CD4-positive, alpha-beta memory T cell (primary cell): ENCODE data around the gene RB1. TPM values are rescaled to one million over a fixed set of nuclear protein-coding genes. Genes with fewer than 3 reads are reported as not detected.
"Not testable (repeated sequence)": the region's sequence is repeated elsewhere in the genome, so short reads cannot be mapped to it uniquely, and the experiment has no call there.

ENCODE experiments used
- CTCF ChIA-PET: fragments of 350-600 bp; sonication (Branson Sonifier 250); formaldehyde crosslinking; loops from one replicate; lab custom pipeline; 2021; ENCODE audit warnings: inconsistent platforms; ENCODE audit not compliant: partially characterized antibody; lab: Charles Lee
- POLR2A ChIA-PET: fragments of 350-600 bp; sonication (Branson Sonifier 250); formaldehyde crosslinking; loops from one replicate; lab custom pipeline; 2021; ENCODE audit not compliant: partially characterized antibody; lab: Charles Lee
- DNase-seq, 5 donors: peaks; one replicate each; pipeline versions ENCODE4 v3.0.0 to v3.0.0-alpha.2; 2020 to 2022; ENCODE audit warnings: mixed read lengths in 1 of 5
- H3K27ac ChIP-seq: one replicate; pipeline ENCODE4 v1.7.0; 2013; ENCODE audit warnings: low read depth, low read length
- H3K27me3 ChIP-seq: 2 replicates; pipeline ENCODE4 v1.7.0; 2013; ENCODE audit warnings: mild to moderate bottlenecking, low read length, moderate library complexity; ENCODE audit not compliant: insufficient read depth
- H3K36me3 ChIP-seq: 2 replicates; pipeline ENCODE4 v1.7.0; 2013; ENCODE audit warnings: mild to moderate bottlenecking, low read length, moderate library complexity; ENCODE audit not compliant: insufficient read depth
- H3K4me1 ChIP-seq: 2 replicates; pipeline ENCODE4 v1.7.0; 2013; ENCODE audit warnings: mild to moderate bottlenecking, low read length, moderate library complexity; ENCODE audit not compliant: insufficient read depth
- H3K4me3 ChIP-seq, 2 donors: one replicate each; pipeline ENCODE4 v1.7.0; 2013; ENCODE audit warnings: low read length in 2 of 2, mild to moderate bottlenecking in 1 of 2
- H3K9me3 ChIP-seq, 2 donors: one replicate each; pipeline ENCODE4 v1.7.0; 2013; ENCODE audit warnings: low read length in 2 of 2, control low read depth in 1 of 2; ENCODE audit not compliant: control insufficient read depth in 1 of 2
- H3K27ac Mint-ChIP-seq, 7 donors: one replicate each; pipeline ENCODE4 v1.8.0; 2020 to 2021; ENCODE audit warnings: mixed read lengths in 7 of 7, mild to moderate bottlenecking in 6 of 7, inconsistent platforms in 3 of 7, moderate library complexity in 3 of 7
- H3K27me3 Mint-ChIP-seq, 2 donors: one replicate each; pipeline ENCODE4 v1.8.0; 2020 to 2021; ENCODE audit warnings: mixed read lengths in 2 of 2
- H3K36me3 Mint-ChIP-seq, 2 donors: one replicate each; pipeline ENCODE4 v1.8.0; 2020 to 2021; ENCODE audit warnings: mixed read lengths in 2 of 2, inconsistent platforms in 1 of 2, mild to moderate bottlenecking in 1 of 2
- H3K4me1 Mint-ChIP-seq, 4 donors: one replicate each; pipeline ENCODE4 v1.8.0; 2020 to 2021; ENCODE audit warnings: mixed read lengths in 4 of 4, mild to moderate bottlenecking in 1 of 4
- H3K4me3 Mint-ChIP-seq, 8 donors: one replicate each; pipeline ENCODE4 v1.8.0; 2020 to 2021; ENCODE audit warnings: mixed read lengths in 8 of 8, mild to moderate bottlenecking in 7 of 8, moderate library complexity in 6 of 8, inconsistent platforms in 3 of 8
- H3K9me3 Mint-ChIP-seq, 8 donors: one replicate each; pipeline ENCODE4 v1.8.0; 2020 to 2021; ENCODE audit warnings: mixed read lengths in 8 of 8, mild to moderate bottlenecking in 5 of 8, inconsistent platforms in 3 of 8, moderate library complexity in 1 of 8
- intact Hi-C: fragments of 100-400 bp; cut with micrococcal nuclease; formaldehyde crosslinking; loops from one replicate; pipeline ENCODE4 v1.15.1; 2023
- polyA plus RNA-seq, 2 donors: library from polyadenylated mRNA; unstranded; fragments of 300-500 nt; fragmentation: Illumina TruSeq; gene quantifications; one replicate each; pipeline ENCODE4 v1.2.3, GENCODE V29; 2021
- total RNA-seq, 2 experiments: library from RNA; stranded (reverse); gene quantifications; one replicate each; pipeline ENCODE4 v1.2.3, GENCODE V29; 2021

RB1 gene
- total and polyA plus RNA-seq, 4 experiments from 2014 or later: 14.9 to 26.0 (median 20.1) TPM

GRCh38 chr13:48414501-48414900 is 111.0 kb downstream of the RB1 start:
- intact Hi-C loops: loop anchor here (5.0 kb wide), 1 partner anchor 33 kb away; no protein-coding TSS in a partner anchor
- Histone ChIP-seq H3K9me3 (no peaks in the 10 kb centered on the region), H3K4me1 (peaks cover 36% of the 10 kb centered on the region), H3K36me3 (no peaks in the 10 kb centered on the region), H3K27ac (no peak overlapping the region), H3K4me3 (no peak overlapping the region), H3K27me3 (no peaks in the 10 kb centered on the region)
- ChIA-PET CTCF (interaction anchor here (1.9 to 2.0 kb wide), 2 partner anchors 91 to 166 kb away, joined by 6 to 9 read pairs; no protein-coding TSS in a partner anchor), POLR2A (interaction anchor here (0.9 to 4.0 kb wide), 7 partner anchors 12 to 164 kb away, joined by 3 to 53 read pairs (median 19); partner anchors contain the start of gene RCBTB2)
- Mint-ChIP-seq H3K27me3 (no peaks in the 10 kb centered on the region), H3K4me1 (peaks cover 12 to 38% (median 27%) of the 10 kb centered on the region in 4 donors), H3K4me3 (peak overlapping the region in 7 of 8 donors; percentile 43 to 73 (median 61)), H3K27ac (peak overlapping the region in 6 of 7 donors; percentile 19 to 79 (median 47)), H3K36me3 (peaks cover 28 to 35% of the 10 kb centered on the region in 2 donors), H3K9me3 (peaks cover 0 to 8% (median 0%) of the 10 kb centered on the region in 8 donors)
- DNase-seq: no peak

DNA sequence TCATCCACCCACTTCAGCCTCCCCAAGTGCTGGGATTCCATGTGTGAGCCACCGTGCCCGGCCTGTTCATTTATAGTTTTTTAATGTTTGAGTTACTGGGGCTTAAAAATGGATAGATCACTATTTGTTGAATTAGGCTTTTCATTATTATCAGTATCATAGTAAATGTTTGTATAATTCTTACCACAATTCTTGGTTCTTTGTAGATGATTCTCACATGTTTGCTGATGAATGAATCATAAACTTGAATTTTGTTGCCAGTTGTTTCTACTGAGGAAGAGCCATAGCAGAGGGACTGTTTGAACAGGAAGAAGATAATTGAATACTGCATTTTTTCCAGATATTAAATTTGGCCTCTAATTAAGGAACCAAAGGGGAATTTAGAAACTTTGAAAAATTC is 112.0 kb downstream of the RB1 start:
- Mint-ChIP-seq H3K4me1 (peaks cover 9 to 28% (median 19%) of the 10 kb centered on the region in 4 donors), H3K27ac (peak overlapping the region in 4 of 7 donors; percentile 15 to 75 (median 59)), H3K27me3 (no peaks in the 10 kb centered on the region), H3K4me3 (peak overlapping the region in 7 of 8 donors; percentile 36 to 80 (median 69)), H3K9me3 (peaks cover 0 to 8% (median 3%) of the 10 kb centered on the region in 8 donors), H3K36me3 (peaks cover 21 to 31% of the 10 kb centered on the region in 2 donors)
- Histone ChIP-seq H3K4me3 (no peak overlapping the region), H3K9me3 (no peaks in the 10 kb centered on the region), H3K27ac (no peak overlapping the region), H3K27me3 (no peaks in the 10 kb centered on the region), H3K4me1 (peaks cover 29% of the 10 kb centered on the region), H3K36me3 (no peaks in the 10 kb centered on the region)
- DNase-seq: no peak
- CTCF ChIA-PET: no interaction called here
- intact Hi-C loops: no loop called here
- POLR2A ChIA-PET: interaction anchor here (4.0 kb wide), 1 partner anchor 118 kb away, joined by 53 read pairs; the partner anchor contains the start of gene RCBTB2

- H3K4me1 ChIP-seq, intact Hi-C loops, H3K36me3 ChIP-seq, DNase-seq, H3K9me3 ChIP-seq, CTCF ChIA-PET, H3K27me3 Mint-ChIP-seq, H3K4me3 ChIP-seq, POLR2A ChIA-PET, H3K27me3 ChIP-seq, H3K27ac ChIP-seq: not testable (repeated sequence)
- Mint-ChIP-seq H3K36me3 (peaks cover 9 to 17% of the 10 kb centered on the region in 2 donors), H3K4me1 (peaks cover 0 to 12% (median 8%) of the 10 kb centered on the region in 4 donors), H3K9me3 (peaks cover 0 to 11% (median 5%) of the 10 kb centered on the region in 8 donors), H3K27ac (peak overlapping the region in 1 of 7 donors; percentile 27), H3K4me3 (peak overlapping the region in 1 of 8 donors; percentile 16)
These were observed 118.5 kb downstream of the RB1 start for GRCh38 chr13:48422003-48422402.

DNA sequence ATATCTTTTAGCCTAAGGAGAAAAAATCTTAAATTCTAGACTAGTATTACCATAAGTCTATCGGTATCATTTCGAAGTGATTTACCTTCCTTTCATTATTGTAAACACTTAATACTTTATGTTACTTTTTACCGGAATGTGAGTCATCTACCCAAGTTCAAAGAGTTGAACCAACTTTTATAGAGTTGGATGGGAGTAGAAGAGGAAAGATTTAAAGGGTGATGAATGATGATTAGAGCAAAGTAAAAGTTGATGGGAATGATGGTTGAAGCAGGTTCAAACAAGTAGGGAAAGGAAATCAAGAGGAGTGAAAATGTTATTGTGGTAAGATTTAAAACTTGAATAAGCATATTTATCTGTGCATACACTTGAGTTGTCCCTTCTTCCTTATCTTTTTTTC is 120.7 kb downstream of the RB1 start:
- Histone ChIP-seq H3K4me3 (no peak overlapping the region), H3K4me1 (peaks cover 9% of the 10 kb centered on the region), H3K27me3 (no peaks in the 10 kb centered on the region), H3K27ac (no peak overlapping the region), H3K9me3 (no peaks in the 10 kb centered on the region), H3K36me3 (no peaks in the 10 kb centered on the region)
- no peak overlapping the region for H3K4me3 Mint-ChIP-seq
- no peak overlapping the region for H3K27ac Mint-ChIP-seq
- POLR2A ChIA-PET: no interaction called here
- CTCF ChIA-PET: no interaction called here
- no peaks in the 10 kb centered on the region for H3K27me3 Mint-ChIP-seq
- intact Hi-C loops: no loop called here
- H3K9me3 Mint-ChIP-seq: peaks cover 0 to 9% (median 3%) of the 10 kb centered on the region in 8 donors
- H3K4me1 Mint-ChIP-seq: peaks cover 6 to 15% (median 10%) of the 10 kb centered on the region in 4 donors
- no peak for DNase-seq
- peaks cover 5 to 6% of the 10 kb centered on the region in 2 donors for H3K36me3 Mint-ChIP-seq

DNA sequence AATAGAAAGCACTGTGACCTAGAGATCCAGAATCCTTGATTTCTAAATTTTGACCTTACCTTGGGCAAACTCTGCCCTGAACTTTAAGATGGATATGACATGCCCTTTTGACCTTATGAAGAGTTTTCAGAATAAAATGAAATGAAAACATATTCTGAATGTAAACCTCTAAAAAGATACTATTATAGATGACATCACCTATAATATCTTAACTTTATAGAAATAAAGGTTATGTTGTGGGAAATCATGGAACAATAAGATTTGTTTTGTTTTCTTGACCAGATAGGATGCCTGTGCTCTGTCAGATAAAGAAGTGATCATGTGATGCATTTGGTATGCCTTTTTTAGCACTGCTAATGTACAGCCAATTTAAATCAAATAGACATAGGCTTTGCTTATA is 122.5 kb downstream of the RB1 start:
- peak overlapping the region in 1 of 7 donors; percentile 15 for H3K27ac Mint-ChIP-seq
- intact Hi-C loops: no loop called here
- H3K36me3 Mint-ChIP-seq: peaks cover 4 to 5% of the 10 kb centered on the region in 2 donors
- no peaks in the 10 kb centered on the region for H3K27me3 ChIP-seq
- peaks cover 14 to 28% (median 23%) of the 10 kb centered on the region in 4 donors for H3K4me1 Mint-ChIP-seq
- H3K4me3 Mint-ChIP-seq: no peak overlapping the region
- CTCF ChIA-PET: no interaction called here
- no peaks in the 10 kb centered on the region for H3K36me3 ChIP-seq
- no peak overlapping the region for H3K27ac ChIP-seq
- POLR2A ChIA-PET: interaction anchor here (1.2 kb wide), 1 partner anchor 106 kb away, joined by 3 read pairs; the partner anchor contains the start of gene RCBTB2
- H3K9me3 ChIP-seq: no peaks in the 10 kb centered on the region
- DNase-seq: no peak
- H3K4me3 ChIP-seq: no peak overlapping the region
- H3K4me1 ChIP-seq: peaks cover 21% of the 10 kb centered on the region
- peaks cover 0 to 4% (median 0%) of the 10 kb centered on the region in 8 donors for H3K9me3 Mint-ChIP-seq
- no peaks in the 10 kb centered on the region for H3K27me3 Mint-ChIP-seq

DNA sequence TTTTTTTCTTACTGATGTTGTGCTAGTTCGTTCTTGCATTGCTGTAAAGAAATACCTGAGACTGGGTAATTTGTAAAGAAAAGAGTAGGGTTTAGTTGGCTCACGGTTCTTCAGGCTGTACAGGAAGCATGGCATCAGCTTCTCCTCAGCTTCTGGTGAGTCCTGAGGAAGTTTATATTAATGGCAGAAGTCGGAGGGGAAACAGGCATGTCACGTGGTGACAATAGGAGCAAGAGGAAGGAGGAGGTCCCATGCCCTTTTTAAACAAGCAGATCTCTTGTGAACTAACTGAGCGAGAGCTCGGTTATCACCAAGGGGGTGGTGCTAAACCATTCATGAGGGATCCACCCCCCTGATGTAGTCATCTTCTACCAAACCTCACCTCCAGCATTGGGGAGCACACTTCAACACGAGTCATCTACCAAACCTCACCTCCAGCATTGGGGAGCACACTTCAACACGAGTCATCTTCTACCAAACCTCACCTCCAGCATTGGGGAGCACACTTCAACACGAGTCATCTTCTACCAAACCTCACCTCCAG is 123.3 kb downstream of the RB1 start:
- DNase-seq, H3K4me3 ChIP-seq, H3K27me3 Mint-ChIP-seq, H3K9me3 Mint-ChIP-seq, CTCF ChIA-PET, intact Hi-C loops, H3K36me3 ChIP-seq, H3K27ac ChIP-seq, H3K36me3 Mint-ChIP-seq, H3K4me3 Mint-ChIP-seq, H3K27me3 ChIP-seq, H3K9me3 ChIP-seq: not testable (repeated sequence)
- H3K4me1 ChIP-seq: peaks cover 29% of the 10 kb centered on the region
- Mint-ChIP-seq H3K4me1 (peaks cover 21 to 36% (median 29%) of the 10 kb centered on the region in 4 donors), H3K27ac (peak overlapping the region in 3 of 7 donors; percentile 26 to 78 (median 70))
- POLR2A ChIA-PET: interaction anchor here (1.2 kb wide), 1 partner anchor 106 kb away, joined by 3 read pairs; the partner anchor contains the start of gene RCBTB2

GRCh38 chr13:48429036-48429435 is 125.5 kb downstream of the RB1 start:
- Mint-ChIP-seq H3K36me3 (peaks cover 3 to 5% of the 10 kb centered on the region in 2 donors), H3K4me3 (peak overlapping the region in 5 of 8 donors; percentile 1 to 58 (median 31)), H3K27ac (peak overlapping the region in 6 of 7 donors; percentile 2 to 72 (median 36)), H3K9me3 (peaks cover 0 to 2% (median 0%) of the 10 kb centered on the region in 8 donors), H3K4me1 (peaks cover 27 to 43% (median 34%) of the 10 kb centered on the region in 4 donors), H3K27me3 (no peaks in the 10 kb centered on the region)
- no peaks in the 10 kb centered on the region for H3K27me3 ChIP-seq
- H3K4me1 ChIP-seq: peaks cover 39% of the 10 kb centered on the region
- H3K27ac ChIP-seq: no peak overlapping the region
- H3K36me3 ChIP-seq: no peaks in the 10 kb centered on the region
- CTCF ChIA-PET: no interaction called here
- DNase-seq: no peak
- no peaks in the 10 kb centered on the region for H3K9me3 ChIP-seq
- intact Hi-C loops: no loop called here
- POLR2A ChIA-PET: interaction anchor here (1.0 to 1.5 kb wide), 3 partner anchors 15 to 133 kb away, joined by 3 read pairs; no protein-coding TSS in a partner anchor
- H3K4me3 ChIP-seq: no peak overlapping the region
